Hepatocyte (in vitro differentiated cells): ENCODE measurements around the gene CD300H.

ENCODE experiments used
- CTCF ChIP-seq: fragments of 200-600 bp; sonication (generic); IDR thresholded peaks from 2 replicates; pipeline ENCODE4 v1.5.1; 2016; ENCODE audit warnings: antibody characterized with exemption, mild to moderate bottlenecking; ENCODE audit not compliant: poor library complexity
- EZH2phosphoT487 ChIP-seq: fragments of 200-600 bp; sonication (generic); IDR thresholded peaks from one replicate; pipeline ENCODE4 v1.6.1; 2018; ENCODE audit warnings: antibody characterized with exemption, mild to moderate bottlenecking, low read depth, moderate library complexity; ENCODE audit not compliant: unreplicated experiment, severe bottlenecking

GRCh38 chr17:74585711-74586110 lies 18.4 kb upstream of the CD300H start:
- TF ChIP-seq CTCF (no peak), EZH2phosphoT487 (no peak)
